Neural cell (in vitro differentiated cells): Measurements from ENCODE around the gene EPHA8.

Source experiments
- EP300 ChIP-seq: fragments of 450-650 bp; conservative IDR thresholded peaks from 2 replicates; pipeline ENCODE4 v1.6.1; 2014; ENCODE audit warnings: antibody characterized with exemption, mild to moderate bottlenecking, moderate library complexity; ENCODE audit not compliant: poor library complexity, severe bottlenecking
- TF ChIP-seq, protein P1 (sequence below): fragments of 450-650 bp; IDR thresholded peaks from 2 replicates; pipeline ENCODE4 v1.5.1; 2014; ENCODE audit warnings: antibody characterized with exemption, mild to moderate bottlenecking, moderate library complexity; ENCODE audit not compliant: poor library complexity, severe bottlenecking

DNA sequence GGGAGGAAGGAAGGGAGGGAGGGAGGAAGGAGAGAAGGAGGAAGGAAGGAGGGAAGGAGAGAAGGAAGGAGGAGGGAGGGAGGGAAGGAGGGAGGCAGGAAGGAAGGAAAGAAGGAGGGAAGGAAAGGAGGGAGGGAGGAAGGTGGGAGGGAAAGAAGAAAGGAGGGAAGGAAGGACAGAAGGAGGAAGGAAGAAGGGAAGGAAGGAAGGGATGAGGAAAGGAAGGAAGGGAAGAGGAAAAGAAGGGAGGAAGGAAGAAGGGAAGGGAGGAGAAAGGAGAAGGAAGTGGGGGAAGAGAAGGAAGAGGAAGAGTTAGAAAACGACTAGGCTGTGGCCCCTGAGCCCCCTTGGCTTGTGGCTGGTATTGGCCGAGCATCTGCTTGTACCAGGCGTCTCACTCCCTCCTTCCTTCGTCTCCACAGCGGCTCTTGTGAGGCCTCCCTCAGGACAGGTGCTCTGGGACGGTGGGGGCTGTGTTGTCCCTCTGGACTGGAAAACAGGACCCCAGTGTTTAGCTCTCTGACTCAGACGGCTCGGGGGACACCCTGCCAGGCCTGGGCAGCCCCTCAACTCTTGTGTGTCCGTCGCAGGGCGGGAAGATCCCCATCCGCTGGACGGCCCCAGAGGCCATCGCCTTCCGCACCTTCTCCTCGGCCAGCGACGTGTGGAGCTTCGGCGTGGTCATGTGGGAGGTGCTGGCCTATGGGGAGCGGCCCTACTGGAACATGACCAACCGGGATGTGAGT lies 37.0 kb downstream of the EPHA8 start:
- TF ChIP-seq, protein P1, sequence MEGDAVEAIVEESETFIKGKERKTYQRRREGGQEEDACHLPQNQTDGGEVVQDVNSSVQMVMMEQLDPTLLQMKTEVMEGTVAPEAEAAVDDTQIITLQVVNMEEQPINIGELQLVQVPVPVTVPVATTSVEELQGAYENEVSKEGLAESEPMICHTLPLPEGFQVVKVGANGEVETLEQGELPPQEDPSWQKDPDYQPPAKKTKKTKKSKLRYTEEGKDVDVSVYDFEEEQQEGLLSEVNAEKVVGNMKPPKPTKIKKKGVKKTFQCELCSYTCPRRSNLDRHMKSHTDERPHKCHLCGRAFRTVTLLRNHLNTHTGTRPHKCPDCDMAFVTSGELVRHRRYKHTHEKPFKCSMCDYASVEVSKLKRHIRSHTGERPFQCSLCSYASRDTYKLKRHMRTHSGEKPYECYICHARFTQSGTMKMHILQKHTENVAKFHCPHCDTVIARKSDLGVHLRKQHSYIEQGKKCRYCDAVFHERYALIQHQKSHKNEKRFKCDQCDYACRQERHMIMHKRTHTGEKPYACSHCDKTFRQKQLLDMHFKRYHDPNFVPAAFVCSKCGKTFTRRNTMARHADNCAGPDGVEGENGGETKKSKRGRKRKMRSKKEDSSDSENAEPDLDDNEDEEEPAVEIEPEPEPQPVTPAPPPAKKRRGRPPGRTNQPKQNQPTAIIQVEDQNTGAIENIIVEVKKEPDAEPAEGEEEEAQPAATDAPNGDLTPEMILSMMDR, result no peak
- TF ChIP-seq EP300, result no peak
